Panc1 (cell line): ENCODE results near the gene LDAF1. TPM values are rescaled to one million over a fixed set of nuclear protein-coding genes. Genes with fewer than 3 reads are reported as not detected.

Experiments used
- ATAC-seq: fragments of 200-7000 bp; cut with Tn5 transposase; 2 replicates; pipeline ENCODE4 v1.9.1; 2020; ENCODE audit warnings: mild to moderate bottlenecking, moderate library complexity
- BruUV-seq: library from RNA; stranded (reverse); fragments of 400-500 nt; replicated peaks from 2 replicates; lab custom pipeline; 2021; lab: Mats Ljungman, UMichigan
- CTCF ChIA-PET: fragments of 300-600 bp; sonication (Branson Sonifier 250); formaldehyde crosslinking; loops from one replicate; lab custom pipeline; 2022; ENCODE audit warnings: antibody characterized with exemption; lab: Charles Lee
- POLR2A ChIA-PET: fragments of 300-600 bp; sonication (Branson Sonifier 250); formaldehyde crosslinking; loops from one replicate; lab custom pipeline; 2022; ENCODE audit warnings: antibody characterized with exemption; lab: Charles Lee
- DNase-seq: peaks from one replicate; pipeline ENCODE4 v3.0.0-alpha.2; 2010; ENCODE audit warnings: low read depth, low spot score
- H3K27ac ChIP-seq: 2 replicates; pipeline ENCODE4 v1.5.1; 2011; ENCODE audit warnings: mild to moderate bottlenecking, low read length, inconsistent platforms
- H3K27me3 ChIP-seq: fragments of 200-500 bp; sonication (Bioruptor generic); 2 replicates; pipeline ENCODE4 v1.6.0; 2014; ENCODE audit warnings: low read length, inconsistent platforms; ENCODE audit not compliant: control insufficient read depth, insufficient read depth
- H3K36me3 ChIP-seq: fragments of 200-500 bp; sonication (Bioruptor generic); 2 replicates; pipeline ENCODE4 v1.5.1; 2014; ENCODE audit warnings: inconsistent platforms, mild to moderate bottlenecking, low read length, moderate library complexity; ENCODE audit not compliant: control insufficient read depth, insufficient read depth
- H3K4me1 ChIP-seq: 2 replicates; pipeline ENCODE4 v1.5.1; 2011; ENCODE audit warnings: inconsistent platforms, mild to moderate bottlenecking, low read length, moderate library complexity; ENCODE audit not compliant: control insufficient read depth, insufficient read depth
- H3K4me3 ChIP-seq, 2 experiments: 2 replicates each; pipeline ENCODE4 v1.5.1; 2011 to 2012; ENCODE audit warnings: low read depth in 2 of 2, low read length in 2 of 2, mild to moderate bottlenecking in 2 of 2, inconsistent platforms in 1 of 2, moderate library complexity in 1 of 2
- H3K9me3 ChIP-seq: fragments of 200-500 bp; sonication (Bioruptor generic); 2 replicates; pipeline ENCODE4 v1.5.1; 2014; ENCODE audit warnings: low read depth, mild to moderate bottlenecking, inconsistent platforms, low read length, moderate library complexity; ENCODE audit not compliant: control insufficient read depth, insufficient read depth
- POLR2AphosphoS5 ChIP-seq: IDR thresholded peaks from 2 replicates; pipeline ENCODE4 v1.6.1; 2012; ENCODE audit warnings: mild to moderate bottlenecking, low read depth, low read length, moderate library complexity
- REST ChIP-seq, 2 experiments: IDR thresholded peaks; 2 replicates each; pipeline ENCODE4 v1.6.1; 2011 to 2012; ENCODE audit warnings: low read depth in 2 of 2, control low read depth in 1 of 2, low read length in 1 of 2, mild to moderate bottlenecking in 1 of 2, moderate library complexity in 1 of 2; ENCODE audit not compliant: insufficient read depth in 1 of 2
- SIN3A ChIP-seq: IDR thresholded peaks from 2 replicates; pipeline ENCODE4 v1.6.1; 2012; ENCODE audit warnings: low read depth, mild to moderate bottlenecking, low read length, moderate library complexity, borderline replicate concordance; ENCODE audit not compliant: insufficient read depth
- TCF7L2 ChIP-seq: IDR thresholded peaks from 2 replicates; pipeline ENCODE4 v1.6.1; 2011; ENCODE audit warnings: mild to moderate bottlenecking, low read depth, low read length, inconsistent platforms
- in situ Hi-C: cut with HindIII; loops from 2 replicates; pipeline ENCODE4 v1.10.0; 2016; ENCODE audit warnings: low sequenced_read_pairs, low pct_unique_long_range_greater_than_20kb
- intact Hi-C: fragments of 100-400 bp; cut with micrococcal nuclease; formaldehyde crosslinking; loops from one replicate; pipeline ENCODE4 v1.10.0; 2022; ENCODE audit not compliant: unreplicated experiment
- total RNA-seq: library from RNA; stranded (reverse); gene quantifications from one replicate; pipeline ENCODE4 v1.2.1, GENCODE V29; 2021; ENCODE audit not compliant: unreplicated experiment
- TF ChIP-seq, protein P1 (sequence below): fragments of 450-650 bp; IDR thresholded peaks from 2 replicates; pipeline ENCODE4 v1.5.1; 2017; ENCODE audit warnings: mild to moderate bottlenecking

The LDAF1 gene
- total RNA-seq, 1 experiment from 2014 or later: 15.2 TPM

DNA sequence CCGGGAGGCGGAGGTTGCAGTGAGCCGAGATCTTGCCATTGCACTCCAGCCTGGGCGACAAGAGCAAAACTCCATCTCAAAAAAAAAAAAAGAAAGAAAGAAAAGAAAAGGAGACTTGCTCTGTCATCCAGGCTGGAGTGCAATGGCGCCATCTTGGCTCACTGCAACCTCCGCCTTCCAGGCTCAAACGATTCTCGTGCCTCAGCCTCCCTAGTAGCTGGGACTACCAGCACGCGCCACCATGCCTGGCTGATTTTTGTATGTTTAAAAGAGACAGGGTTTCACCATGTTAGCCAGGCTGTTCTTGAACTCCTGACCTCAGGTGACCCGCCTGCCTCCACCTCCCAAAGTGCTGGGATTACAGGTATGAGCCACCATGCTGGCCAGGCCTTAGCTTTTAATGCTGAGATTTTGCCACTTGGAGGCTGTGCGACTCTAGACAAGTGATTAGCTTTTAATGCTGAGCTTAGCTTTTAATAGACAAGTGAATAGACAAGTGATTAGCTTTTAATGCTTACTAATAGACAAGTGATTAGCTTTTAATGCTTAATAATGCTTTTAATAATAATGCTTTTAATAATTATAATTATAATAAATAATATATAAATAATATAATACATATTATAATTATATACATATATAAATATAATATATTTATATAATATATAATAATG is 9.6 kb downstream of the LDAF1 start:
- in situ Hi-C loops (no loop called here), intact Hi-C loops (no loop called here)
- no TSS peak for BruUV-seq
- DNase-seq (no peak), ATAC-seq (no peak)
- Histone ChIP-seq H3K4me3 (no peak overlapping the region), H3K4me1 (no peaks in the 10 kb centered on the region), H3K9me3 (no peaks in the 10 kb centered on the region), H3K27me3 (no peaks in the 10 kb centered on the region), H3K27ac (no peak overlapping the region), H3K36me3 (no peaks in the 10 kb centered on the region)
- TF ChIP-seq REST (IDR thresholded peaks at IDR 0.05; ENCODE audit: insufficient read depth in 1 of 2, low read depth in 2 of 2, low read length in 1 of 2): no peak
- no peak for TF ChIP-seq POLR2AphosphoS5
- TF ChIP-seq SIN3A: no peak
- ChIA-PET CTCF (interaction anchor here (0.7 to 1.0 kb wide), 2 partner anchors 88 to 133 kb away, joined by 4 to 7 read pairs; no protein-coding TSS in a partner anchor), POLR2A (no interaction called here)

- H3K36me3 ChIP-seq: no peaks in the 10 kb centered on the region
- H3K27ac ChIP-seq: no peak overlapping the region
Observed at GRCh38 chr16:21169249-21169981, 10.9 kb downstream of the LDAF1 start.

More at GRCh38 chr16:21169249-21169981, 10.9 kb downstream of the LDAF1 start:
- in situ Hi-C loops (no loop called here), intact Hi-C loops (no loop called here)
- ChIA-PET POLR2A (interaction anchor here (0.6 kb wide), 1 partner anchor 316 kb away, joined by 4 read pairs; no protein-coding TSS in a partner anchor), CTCF (interaction anchor here (0.6 kb wide), 1 partner anchor 131 kb away, joined by 3 read pairs; no protein-coding TSS in a partner anchor)
- H3K4me1 ChIP-seq: no peaks in the 10 kb centered on the region
- H3K9me3 ChIP-seq: no peaks in the 10 kb centered on the region
- BruUV-seq: no TSS peak
- DNase-seq: no peak
- TF ChIP-seq, protein P1, sequence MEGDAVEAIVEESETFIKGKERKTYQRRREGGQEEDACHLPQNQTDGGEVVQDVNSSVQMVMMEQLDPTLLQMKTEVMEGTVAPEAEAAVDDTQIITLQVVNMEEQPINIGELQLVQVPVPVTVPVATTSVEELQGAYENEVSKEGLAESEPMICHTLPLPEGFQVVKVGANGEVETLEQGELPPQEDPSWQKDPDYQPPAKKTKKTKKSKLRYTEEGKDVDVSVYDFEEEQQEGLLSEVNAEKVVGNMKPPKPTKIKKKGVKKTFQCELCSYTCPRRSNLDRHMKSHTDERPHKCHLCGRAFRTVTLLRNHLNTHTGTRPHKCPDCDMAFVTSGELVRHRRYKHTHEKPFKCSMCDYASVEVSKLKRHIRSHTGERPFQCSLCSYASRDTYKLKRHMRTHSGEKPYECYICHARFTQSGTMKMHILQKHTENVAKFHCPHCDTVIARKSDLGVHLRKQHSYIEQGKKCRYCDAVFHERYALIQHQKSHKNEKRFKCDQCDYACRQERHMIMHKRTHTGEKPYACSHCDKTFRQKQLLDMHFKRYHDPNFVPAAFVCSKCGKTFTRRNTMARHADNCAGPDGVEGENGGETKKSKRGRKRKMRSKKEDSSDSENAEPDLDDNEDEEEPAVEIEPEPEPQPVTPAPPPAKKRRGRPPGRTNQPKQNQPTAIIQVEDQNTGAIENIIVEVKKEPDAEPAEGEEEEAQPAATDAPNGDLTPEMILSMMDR: no peak
- no peak for TF ChIP-seq POLR2AphosphoS5
- TF ChIP-seq TCF7L2: no peak
- no peak for TF ChIP-seq REST (IDR thresholded peaks at IDR 0.05; ENCODE audit: insufficient read depth in 1 of 2, low read depth in 2 of 2, low read length in 1 of 2)
- no peak for TF ChIP-seq SIN3A
- no peaks in the 10 kb centered on the region for H3K27me3 ChIP-seq
- no peak for ATAC-seq
- H3K4me3 ChIP-seq: no peak overlapping the region
